Duodenal mucosa (tissue), 2 donors: Measurements from ENCODE around the gene SCN4B.

Source experiments
- H3K27ac ChIP-seq: one replicate; pipeline ENCODE4 v1.7.0; 2013; ENCODE audit warnings: low read depth, low read length
- H3K27me3 ChIP-seq, 2 donors: one replicate each; pipeline ENCODE4 v1.7.0; 2013; ENCODE audit warnings: low read length in 2 of 2, control low read depth in 1 of 2; ENCODE audit not compliant: insufficient read depth in 2 of 2, control insufficient read depth in 1 of 2
- H3K36me3 ChIP-seq, 2 donors: one replicate each; pipeline ENCODE4 v1.7.0; 2013; ENCODE audit warnings: low read length in 2 of 2, control low read depth in 1 of 2; ENCODE audit not compliant: insufficient read depth in 2 of 2, control insufficient read depth in 1 of 2
- H3K4me1 ChIP-seq, 2 donors: one replicate each; pipeline ENCODE4 v1.7.0; 2013; ENCODE audit warnings: low read length in 2 of 2, control low read depth in 1 of 2; ENCODE audit not compliant: insufficient read depth in 2 of 2, control insufficient read depth in 1 of 2
- H3K4me3 ChIP-seq, 2 donors: one replicate each; pipeline ENCODE4 v1.7.0; 2013; ENCODE audit warnings: low read length in 2 of 2, low read depth in 1 of 2
- H3K9ac ChIP-seq, 2 donors: one replicate each; pipeline ENCODE4 v1.7.0; 2013; ENCODE audit warnings: low read length in 2 of 2, low read depth in 1 of 2
- H3K9me3 ChIP-seq, 2 donors: one replicate each; pipeline ENCODE4 v1.7.0; 2013; ENCODE audit warnings: low read length in 2 of 2, control low read depth in 1 of 2; ENCODE audit not compliant: control insufficient read depth in 1 of 2

The SCN4B gene

DNA sequence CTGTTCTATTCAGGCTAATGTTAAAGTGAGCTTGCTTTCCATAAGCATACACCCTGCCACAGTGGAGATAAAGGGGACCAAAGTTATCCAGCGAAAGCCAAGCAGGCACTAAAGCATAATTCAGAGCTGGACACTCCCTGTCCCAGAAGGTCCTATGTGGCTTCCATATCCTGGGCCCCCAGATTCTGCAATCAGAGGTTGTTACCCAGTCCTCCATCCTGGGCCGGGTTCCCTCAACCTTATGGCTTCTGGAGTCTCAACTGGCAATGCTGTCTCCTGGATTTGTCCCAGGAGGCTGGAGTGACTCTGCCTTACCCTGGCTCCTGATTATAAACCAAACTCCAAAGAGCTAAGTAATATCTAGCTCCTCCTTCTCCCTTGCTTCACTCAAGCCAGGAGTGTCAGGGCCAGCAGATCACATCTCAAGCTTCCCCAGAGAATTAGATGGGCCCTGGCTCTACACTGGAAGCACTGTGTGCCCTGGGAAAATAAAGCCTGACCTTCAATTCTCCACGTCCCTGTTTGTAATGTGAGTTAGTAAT is 51.9 kb downstream of the SCN4B start:
- Histone ChIP-seq H3K27me3 (no peaks in the 10 kb centered on the region), H3K4me1 (peaks cover under 1 to 5% of the 10 kb centered on the region in 2 donors), H3K36me3 (peaks cover 5 to 52% of the 10 kb centered on the region in 2 donors), H3K4me3 (no peak overlapping the region), H3K27ac (no peak overlapping the region), H3K9ac (no peak overlapping the region), H3K9me3 (no peaks in the 10 kb centered on the region)

DNA sequence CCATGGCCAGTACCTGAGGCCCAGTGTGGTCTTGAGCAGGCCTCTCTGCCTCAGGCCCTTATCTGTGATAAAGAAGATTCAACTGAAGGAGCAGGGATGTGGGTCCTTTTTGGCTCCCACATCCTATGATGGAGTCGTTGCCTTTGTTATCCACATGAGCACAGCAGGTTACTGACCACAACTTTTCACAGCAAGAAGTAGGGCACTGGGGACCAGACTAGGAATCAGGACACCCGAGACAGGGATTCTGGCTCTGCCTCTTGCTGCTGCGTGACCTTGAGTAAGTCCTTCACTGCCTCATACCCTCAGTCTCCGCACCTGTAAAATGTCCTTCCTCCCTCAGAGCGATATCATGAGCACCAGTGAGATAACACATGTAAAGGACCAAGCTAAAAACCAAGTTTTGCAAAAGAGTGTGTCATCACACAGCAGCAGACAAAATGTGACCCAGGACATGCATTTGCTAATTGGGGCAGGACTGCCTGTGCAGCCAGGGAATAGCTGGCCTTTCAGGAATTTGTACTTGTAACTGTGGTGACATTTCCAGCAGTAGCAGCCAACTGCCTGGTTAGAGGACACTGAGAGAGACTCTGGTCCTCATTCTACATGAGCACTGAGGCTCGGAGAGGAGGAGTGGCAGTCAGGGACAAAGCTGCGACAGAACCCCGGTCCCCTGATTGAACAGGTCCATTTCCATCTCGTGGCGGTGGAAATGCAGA is 52.6 kb downstream of the SCN4B start:
- H3K27me3 ChIP-seq, result no peaks in the 10 kb centered on the region
- no peak overlapping the region for H3K27ac ChIP-seq
- H3K9ac ChIP-seq, result no peak overlapping the region
- H3K36me3 ChIP-seq, result peaks cover 5 to 50% of the 10 kb centered on the region in 2 donors
- peaks cover 4 to 11% of the 10 kb centered on the region in 2 donors for H3K4me1 ChIP-seq
- no peak overlapping the region for H3K4me3 ChIP-seq
- no peaks in the 10 kb centered on the region for H3K9me3 ChIP-seq

DNA sequence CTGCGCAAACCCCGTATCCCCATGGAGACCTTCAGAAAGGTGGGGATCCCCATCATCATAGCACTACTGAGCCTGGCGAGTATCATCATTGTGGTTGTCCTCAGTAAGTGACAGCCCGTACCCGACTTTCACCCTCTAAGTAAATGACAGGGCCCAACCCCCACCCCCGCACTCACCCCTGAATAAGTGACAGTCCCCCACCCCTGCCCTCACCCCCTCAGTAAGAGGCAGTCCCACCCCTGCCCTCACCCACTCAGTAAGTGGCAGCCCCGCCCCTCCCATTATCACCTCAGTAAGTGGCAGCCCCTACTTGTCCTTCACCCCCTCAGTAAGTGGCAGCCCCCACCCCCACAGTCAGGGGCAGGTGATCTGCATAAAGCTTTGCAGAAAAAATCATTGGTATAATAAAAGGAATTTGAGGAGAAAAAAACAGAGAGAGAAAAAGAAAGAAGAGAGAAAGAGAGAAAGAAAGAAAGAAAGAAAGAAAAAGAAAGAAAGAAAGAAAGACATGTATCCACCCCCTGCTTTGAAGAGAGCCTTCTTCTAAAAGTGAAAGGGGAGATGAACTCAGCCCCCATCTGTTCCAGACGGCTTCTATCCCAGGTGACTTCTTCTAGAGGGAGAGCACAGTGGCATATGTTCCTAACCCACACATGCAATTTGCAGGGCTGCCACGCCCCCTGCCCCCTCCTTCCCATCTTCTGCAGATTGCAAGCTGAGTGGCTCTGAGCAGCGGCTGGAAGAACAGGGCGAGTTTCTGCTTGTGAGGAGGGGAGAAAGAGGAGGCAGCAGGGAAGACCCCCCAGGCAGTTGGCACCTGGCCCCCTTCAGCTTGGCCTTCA is 53.4 kb downstream of the SCN4B start:
- H3K4me1 ChIP-seq, result peaks cover 4 to 11% of the 10 kb centered on the region in 2 donors
- H3K27ac ChIP-seq, result no peak overlapping the region

DNA sequence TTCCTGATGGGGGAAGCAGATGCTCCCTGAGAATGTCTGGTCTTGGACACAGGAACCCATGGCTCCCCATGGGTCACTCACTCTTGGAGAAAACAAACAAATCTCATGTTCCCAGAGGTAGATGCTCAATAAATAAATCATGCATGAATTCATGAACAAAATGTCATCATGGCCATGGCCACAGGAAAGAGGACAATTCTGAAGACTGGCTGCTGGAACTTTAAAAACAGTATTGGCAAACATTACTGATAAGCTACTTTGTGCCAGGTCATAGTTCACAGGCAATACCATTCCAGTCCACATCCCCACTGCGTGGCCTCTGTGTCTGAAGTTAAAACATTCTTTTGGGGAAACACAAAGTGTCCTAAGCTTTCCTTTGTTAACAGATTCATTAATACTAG is 56.7 kb downstream of the SCN4B start:
- no peaks in the 10 kb centered on the region for H3K27me3 ChIP-seq
- peaks cover 28 to 34% of the 10 kb centered on the region in 2 donors for H3K4me1 ChIP-seq
- H3K9me3 ChIP-seq, result no peaks in the 10 kb centered on the region
- H3K36me3 ChIP-seq, result peaks cover 6 to 30% of the 10 kb centered on the region in 2 donors
- no peak overlapping the region for H3K4me3 ChIP-seq
- no peak overlapping the region for H3K9ac ChIP-seq
- H3K27ac ChIP-seq, result no peak overlapping the region

More for the DNA sequence above, 53.4 kb downstream of the SCN4B start:
- peaks cover 5 to 48% of the 10 kb centered on the region in 2 donors for H3K36me3 ChIP-seq
- H3K9ac ChIP-seq, result no peak overlapping the region
- no peak overlapping the region for H3K4me3 ChIP-seq
- no peaks in the 10 kb centered on the region for H3K9me3 ChIP-seq
- no peaks in the 10 kb centered on the region for H3K27me3 ChIP-seq

DNA sequence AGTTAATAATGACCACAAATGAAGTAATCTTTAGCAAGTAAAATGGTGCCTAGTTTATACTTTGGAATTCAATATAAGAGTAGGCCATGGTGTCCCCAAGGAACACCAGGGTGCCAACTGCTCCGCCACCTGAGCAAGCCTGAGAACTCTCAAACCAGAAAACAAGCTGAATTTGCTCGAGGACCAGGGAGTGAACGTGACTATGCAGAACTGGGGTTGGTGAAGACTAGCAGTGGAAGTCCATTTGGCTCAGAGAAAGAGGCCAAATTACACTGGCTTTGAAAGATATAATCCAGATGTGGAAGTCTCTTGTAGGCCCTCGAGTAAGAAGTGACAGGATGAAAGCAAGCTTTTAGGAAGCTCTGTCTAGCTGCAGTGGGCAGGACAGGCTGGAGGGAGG is 57.1 kb downstream of the SCN4B start:
- Histone ChIP-seq H3K36me3 (peaks cover 5 to 25% of the 10 kb centered on the region in 2 donors), H3K9me3 (no peaks in the 10 kb centered on the region), H3K4me1 (peaks cover 33 to 38% of the 10 kb centered on the region in 2 donors), H3K27me3 (no peaks in the 10 kb centered on the region), H3K4me3 (no peak overlapping the region), H3K9ac (no peak overlapping the region), H3K27ac (no peak overlapping the region)

DNA sequence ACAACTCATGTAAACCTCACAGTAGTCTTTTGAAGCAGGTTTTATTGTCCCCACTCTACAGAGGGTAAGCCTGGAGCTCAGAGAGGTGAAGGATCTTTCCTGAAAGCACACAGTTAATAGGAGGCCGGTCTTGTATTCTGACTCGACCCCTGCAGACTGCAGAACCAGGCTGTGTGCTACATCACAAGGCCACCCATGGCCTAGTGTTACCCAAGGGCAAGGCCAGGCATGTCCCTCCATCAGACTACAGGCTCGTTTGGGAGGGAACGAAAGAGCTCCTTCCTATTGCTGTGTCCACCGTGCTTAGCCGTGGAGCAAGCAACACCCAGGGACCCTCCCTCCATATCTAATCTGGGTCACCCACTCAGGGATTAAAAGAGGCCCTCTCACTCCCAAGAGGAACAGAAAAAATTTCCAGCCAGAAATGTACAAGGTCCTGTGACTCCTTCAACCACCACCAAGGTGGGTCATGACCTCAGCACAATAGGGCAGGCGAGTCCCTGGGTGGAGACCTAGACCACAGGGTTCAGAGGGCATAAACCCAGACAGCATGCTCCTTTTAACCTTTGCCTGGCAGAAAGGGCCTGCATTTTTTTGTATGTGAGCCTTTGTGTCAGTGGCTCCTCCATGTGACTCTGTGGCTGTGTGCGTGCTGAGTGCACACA is 59.6 kb downstream of the SCN4B start:
- Histone ChIP-seq H3K9me3 (no peaks in the 10 kb centered on the region), H3K4me1 (peaks cover 35 to 38% of the 10 kb centered on the region in 2 donors), H3K36me3 (peaks cover 5 to 10% of the 10 kb centered on the region in 2 donors), H3K4me3 (no peak overlapping the region), H3K9ac (no peak overlapping the region), H3K27ac (no peak overlapping the region), H3K27me3 (no peaks in the 10 kb centered on the region)

DNA sequence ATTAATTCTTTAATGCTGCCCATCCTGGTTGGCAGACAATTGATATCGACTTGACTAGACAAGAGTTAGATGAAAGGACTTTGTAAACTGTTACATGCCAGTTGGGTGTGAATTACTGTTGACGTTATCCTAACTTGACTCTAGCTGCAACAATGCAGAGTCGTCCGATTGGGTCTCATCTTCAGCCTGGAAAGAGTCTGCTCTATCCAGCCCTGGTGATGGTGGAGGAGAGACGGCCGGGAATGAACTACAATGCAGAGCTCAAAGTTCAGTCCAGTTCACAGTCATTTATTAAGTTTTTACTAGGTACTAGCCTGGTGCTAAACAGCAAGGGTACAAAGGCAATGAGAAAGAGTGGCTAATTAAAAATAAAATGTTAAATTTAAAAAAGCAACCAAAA is 60.9 kb downstream of the SCN4B start:
- peaks cover 35 to 40% of the 10 kb centered on the region in 2 donors for H3K4me1 ChIP-seq
- H3K36me3 ChIP-seq, result peaks cover 8 to 19% of the 10 kb centered on the region in 2 donors
- no peaks in the 10 kb centered on the region for H3K9me3 ChIP-seq
- no peak overlapping the region for H3K4me3 ChIP-seq
- H3K9ac ChIP-seq, result no peak overlapping the region
- H3K27ac ChIP-seq, result no peak overlapping the region
- peaks cover 0 to 3% of the 10 kb centered on the region in 2 donors for H3K27me3 ChIP-seq

DNA sequence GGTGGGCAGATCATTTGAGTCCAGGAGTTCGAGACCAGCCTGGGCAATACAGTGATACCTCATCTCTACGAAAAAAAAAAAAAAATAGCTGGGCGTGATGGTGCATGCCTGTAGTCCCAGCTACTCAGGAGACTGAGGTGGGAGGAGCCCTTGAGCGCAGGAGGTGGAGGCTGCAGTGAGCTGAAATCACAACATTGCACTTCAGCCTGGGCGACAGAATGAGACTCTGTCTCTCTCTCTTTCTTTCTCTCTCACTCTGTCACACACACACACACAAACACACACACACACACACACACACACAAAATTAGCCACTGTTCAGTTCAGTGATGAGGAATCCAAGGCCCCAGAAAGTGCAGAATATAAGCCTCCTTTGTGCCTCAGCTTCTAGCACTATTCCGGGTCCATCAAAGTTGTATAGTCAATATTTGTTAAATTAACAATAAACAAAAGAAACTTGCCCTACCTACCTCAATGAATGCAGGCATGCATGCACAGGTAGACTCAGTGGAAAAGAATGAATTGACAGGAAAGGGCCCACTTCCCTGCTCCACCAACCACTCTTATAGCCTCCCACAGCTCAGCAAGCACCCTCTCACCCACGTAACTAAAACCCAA is 62.0 kb downstream of the SCN4B start:
- H3K9ac ChIP-seq, result no peak overlapping the region
- H3K4me3 ChIP-seq, result no peak overlapping the region
- peaks cover 12 to 30% of the 10 kb centered on the region in 2 donors for H3K36me3 ChIP-seq
- no peak overlapping the region for H3K27ac ChIP-seq
- peaks cover 33 to 37% of the 10 kb centered on the region in 2 donors for H3K4me1 ChIP-seq
- H3K9me3 ChIP-seq, result no peaks in the 10 kb centered on the region
- peaks cover 0 to 3% of the 10 kb centered on the region in 2 donors for H3K27me3 ChIP-seq

DNA sequence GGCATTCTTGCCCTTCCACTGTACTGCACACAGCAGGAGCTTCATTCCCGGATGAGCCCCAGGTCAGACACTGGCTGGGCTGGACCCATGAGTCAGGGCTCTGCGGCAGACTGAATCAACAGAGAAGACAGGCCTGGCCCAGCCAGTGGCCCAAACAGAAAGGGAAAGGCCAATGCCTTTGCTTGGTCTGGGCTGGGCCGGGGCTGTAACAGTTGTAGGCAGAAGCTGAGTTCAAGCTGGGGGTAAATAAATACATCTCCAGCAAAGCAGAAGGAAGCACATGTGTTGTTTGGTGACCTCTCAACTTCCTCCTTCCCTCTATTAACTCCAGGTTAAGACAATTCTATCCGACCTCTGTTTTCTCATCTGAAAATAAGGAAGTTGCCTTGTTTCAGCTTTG is 64.1 kb downstream of the SCN4B start:
- Histone ChIP-seq H3K9ac (no peak overlapping the region), H3K36me3 (peaks cover 8 to 28% of the 10 kb centered on the region in 2 donors), H3K9me3 (no peaks in the 10 kb centered on the region), H3K4me1 (peaks cover 44 to 45% of the 10 kb centered on the region in 2 donors), H3K27me3 (peaks cover 0 to 3% of the 10 kb centered on the region in 2 donors), H3K4me3 (no peak overlapping the region), H3K27ac (no peak overlapping the region)
